OCI-LY1 (cell line): ENCODE results near the gene TMBIM6.

ENCODE experiments used
- EZH2 ChIP-seq: fragments of 200-600 bp; sonication (generic), shearing (Covaris generic); IDR thresholded peaks from 2 replicates; pipeline ENCODE4 v1.8.0; 2017; ENCODE audit warnings: borderline replicate concordance, mixed run types, mild to moderate bottlenecking, antibody characterized with exemption, low read length, moderate library complexity, mixed read lengths
- TF ChIP-seq, protein P1 (sequence below): fragments of 200-600 bp; sonication (generic), shearing (Covaris generic); IDR thresholded peaks from 2 replicates; pipeline ENCODE4 v1.5.1; 2017; ENCODE audit warnings: mild to moderate bottlenecking, antibody characterized with exemption, low read length, moderate library complexity, mixed read lengths

- no peak for TF ChIP-seq EZH2
- TF ChIP-seq, protein P1, sequence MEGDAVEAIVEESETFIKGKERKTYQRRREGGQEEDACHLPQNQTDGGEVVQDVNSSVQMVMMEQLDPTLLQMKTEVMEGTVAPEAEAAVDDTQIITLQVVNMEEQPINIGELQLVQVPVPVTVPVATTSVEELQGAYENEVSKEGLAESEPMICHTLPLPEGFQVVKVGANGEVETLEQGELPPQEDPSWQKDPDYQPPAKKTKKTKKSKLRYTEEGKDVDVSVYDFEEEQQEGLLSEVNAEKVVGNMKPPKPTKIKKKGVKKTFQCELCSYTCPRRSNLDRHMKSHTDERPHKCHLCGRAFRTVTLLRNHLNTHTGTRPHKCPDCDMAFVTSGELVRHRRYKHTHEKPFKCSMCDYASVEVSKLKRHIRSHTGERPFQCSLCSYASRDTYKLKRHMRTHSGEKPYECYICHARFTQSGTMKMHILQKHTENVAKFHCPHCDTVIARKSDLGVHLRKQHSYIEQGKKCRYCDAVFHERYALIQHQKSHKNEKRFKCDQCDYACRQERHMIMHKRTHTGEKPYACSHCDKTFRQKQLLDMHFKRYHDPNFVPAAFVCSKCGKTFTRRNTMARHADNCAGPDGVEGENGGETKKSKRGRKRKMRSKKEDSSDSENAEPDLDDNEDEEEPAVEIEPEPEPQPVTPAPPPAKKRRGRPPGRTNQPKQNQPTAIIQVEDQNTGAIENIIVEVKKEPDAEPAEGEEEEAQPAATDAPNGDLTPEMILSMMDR: no peak
Observed at GRCh38 chr12:49800421-49801140, 59.2 kb downstream of the TMBIM6 start.
